CD8-positive, alpha-beta memory T cell (primary cell): ENCODE measurements around the gene SECISBP2L. TPM values are rescaled to one million over a fixed set of nuclear protein-coding genes. Genes with fewer than 3 reads are reported as not detected.

Source experiments
- CTCF ChIA-PET: fragments of 350-600 bp; sonication (Branson Sonifier 250); formaldehyde crosslinking; loops from one replicate; lab custom pipeline; 2021; ENCODE audit warnings: antibody characterized with exemption; lab: Charles Lee
- POLR2A ChIA-PET: fragments of 350-600 bp; sonication (Branson Sonifier 250); formaldehyde crosslinking; loops from one replicate; lab custom pipeline; 2021; ENCODE audit warnings: antibody characterized with exemption; lab: Charles Lee
- DNase-seq, 5 donors: peaks; one replicate each; pipeline versions ENCODE4 v3.0.0 to v3.0.0-alpha.2; 2020 to 2022; ENCODE audit warnings: mixed read lengths in 1 of 5
- H3K27ac ChIP-seq: one replicate; pipeline ENCODE4 v1.7.0; 2013; ENCODE audit warnings: low read depth, mild to moderate bottlenecking, low read length, moderate library complexity
- H3K27me3 ChIP-seq: 2 replicates; pipeline ENCODE4 v1.7.0; 2013; ENCODE audit warnings: low read length, mild to moderate bottlenecking; ENCODE audit not compliant: insufficient read depth, poor library complexity, severe bottlenecking
- H3K36me3 ChIP-seq: 2 replicates; pipeline ENCODE4 v1.7.0; 2013; ENCODE audit warnings: mild to moderate bottlenecking, low read length, moderate library complexity; ENCODE audit not compliant: insufficient read depth
- H3K4me1 ChIP-seq: 2 replicates; pipeline ENCODE4 v1.7.0; 2013; ENCODE audit warnings: mild to moderate bottlenecking, low read length, moderate library complexity; ENCODE audit not compliant: insufficient read depth
- H3K4me3 ChIP-seq: 2 replicates; pipeline ENCODE4 v1.7.0; 2013; ENCODE audit warnings: mild to moderate bottlenecking, low read length
- H3K9me3 ChIP-seq: 2 replicates; pipeline ENCODE4 v1.7.0; 2013; ENCODE audit warnings: mild to moderate bottlenecking, low read length
- H3K27ac Mint-ChIP-seq, 8 donors: one replicate each; pipeline ENCODE4 v1.8.0; 2020 to 2021; ENCODE audit warnings: mixed read lengths in 8 of 8, mild to moderate bottlenecking in 6 of 8, inconsistent platforms in 3 of 8, moderate library complexity in 3 of 8
- H3K27me3 Mint-ChIP-seq, 2 donors: one replicate each; pipeline ENCODE4 v1.8.0; 2020 to 2021; ENCODE audit warnings: mixed read lengths in 2 of 2, mild to moderate bottlenecking in 1 of 2, moderate library complexity in 1 of 2
- H3K36me3 Mint-ChIP-seq, 3 donors: one replicate each; pipeline ENCODE4 v1.8.0; 2020 to 2021; ENCODE audit warnings: mixed read lengths in 3 of 3, inconsistent platforms in 1 of 3, mild to moderate bottlenecking in 1 of 3
- H3K4me1 Mint-ChIP-seq, 3 donors: one replicate each; pipeline ENCODE4 v1.8.0; 2020 to 2021; ENCODE audit warnings: mixed read lengths in 3 of 3, inconsistent platforms in 1 of 3, mild to moderate bottlenecking in 1 of 3
- H3K4me3 Mint-ChIP-seq, 7 donors: one replicate each; pipeline ENCODE4 v1.8.0; 2020 to 2021; ENCODE audit warnings: mixed read lengths in 7 of 7, mild to moderate bottlenecking in 6 of 7, moderate library complexity in 4 of 7, inconsistent platforms in 2 of 7
- H3K9me3 Mint-ChIP-seq, 5 donors: one replicate each; pipeline ENCODE4 v1.8.0; 2020 to 2022; ENCODE audit warnings: mixed read lengths in 5 of 5, mild to moderate bottlenecking in 3 of 5, moderate library complexity in 2 of 5, inconsistent platforms in 1 of 5
- polyA plus RNA-seq: library from polyadenylated mRNA; unstranded; fragments of 300-500 nt; fragmentation: Illumina TruSeq; gene quantifications from one replicate; pipeline ENCODE4 v1.2.3, GENCODE V29; 2021
- total RNA-seq, 2 experiments: library from RNA; stranded (reverse); gene quantifications; one replicate each; pipeline ENCODE4 v1.2.3, GENCODE V29; 2021

SECISBP2L gene
- total and polyA plus RNA-seq, 3 experiments from 2014 or later = 24.7 to 28.1 (median 27.2) TPM

- Mint-ChIP-seq H3K4me1 (peaks cover 46 to 67% (median 61%) of the 10 kb centered on the region in 3 donors), H3K4me3 (peak overlapping the region in 1 of 7 donors; percentile 45), H3K36me3 (peaks cover 12 to 46% (median 13%) of the 10 kb centered on the region in 3 donors), H3K27ac (peak overlapping the region in 2 of 8 donors; percentile 9 to 51), H3K9me3 (no peaks in the 10 kb centered on the region), H3K27me3 (no peaks in the 10 kb centered on the region)
- Histone ChIP-seq H3K36me3 (peaks cover 7% of the 10 kb centered on the region), H3K27ac (no peak overlapping the region), H3K27me3 (no peaks in the 10 kb centered on the region), H3K4me3 (no peak overlapping the region), H3K4me1 (peaks cover 12% of the 10 kb centered on the region), H3K9me3 (no peaks in the 10 kb centered on the region)
- POLR2A ChIA-PET = interaction anchor here (0.6 kb wide), 1 partner anchor 119 kb away, joined by 3 read pairs; no protein-coding TSS in a partner anchor
- DNase-seq = peak in 1 of 5 donors; percentile 4
- CTCF ChIA-PET = no interaction called here
Observed at GRCh38 chr15:49036650-49037545, 9.3 kb downstream of the SECISBP2L start.

DNA sequence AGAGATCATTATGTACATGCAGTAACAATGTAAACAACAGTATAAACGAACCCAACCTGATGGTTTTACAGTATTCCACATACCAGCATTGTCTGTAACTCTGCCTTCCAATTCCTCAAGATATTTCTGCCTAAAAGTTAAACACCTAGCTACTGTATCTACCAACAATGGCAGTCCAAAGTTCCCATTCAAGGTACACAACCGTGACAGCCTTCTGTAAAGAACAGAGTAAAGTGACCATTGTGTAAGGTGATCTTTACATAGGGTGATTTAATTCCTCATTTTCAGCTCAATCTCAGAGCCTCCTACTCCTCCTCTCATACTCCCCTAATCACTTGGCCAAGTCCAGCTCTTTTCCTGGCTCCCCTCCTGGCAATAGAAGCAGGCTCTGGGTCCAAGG is 10.4 kb downstream of the SECISBP2L start:
- H3K4me3 Mint-ChIP-seq = no peak overlapping the region
- peaks cover 7 to 51% (median 12%) of the 10 kb centered on the region in 3 donors for H3K36me3 Mint-ChIP-seq
- CTCF ChIA-PET = no interaction called here
- Histone ChIP-seq H3K4me1 (peaks cover 12% of the 10 kb centered on the region), H3K4me3 (no peak overlapping the region), H3K27me3 (no peaks in the 10 kb centered on the region), H3K36me3 (peaks cover 7% of the 10 kb centered on the region), H3K9me3 (no peaks in the 10 kb centered on the region), H3K27ac (no peak overlapping the region)
- H3K4me1 Mint-ChIP-seq = peaks cover 37 to 56% (median 50%) of the 10 kb centered on the region in 3 donors
- no peak for DNase-seq
- POLR2A ChIA-PET = no interaction called here
- H3K27ac Mint-ChIP-seq = no peak overlapping the region
- H3K27me3 Mint-ChIP-seq = no peaks in the 10 kb centered on the region
- H3K9me3 Mint-ChIP-seq = no peaks in the 10 kb centered on the region

GRCh38 chr15:49032601-49033145 is 13.6 kb downstream of the SECISBP2L start:
- peaks cover 9% of the 10 kb centered on the region for H3K4me1 ChIP-seq
- H3K27ac ChIP-seq = no peak overlapping the region
- no peak for DNase-seq
- no peaks in the 10 kb centered on the region for H3K9me3 ChIP-seq
- POLR2A ChIA-PET = no interaction called here
- H3K4me3 Mint-ChIP-seq = no peak overlapping the region
- H3K36me3 ChIP-seq = peaks cover 11% of the 10 kb centered on the region
- H3K27ac Mint-ChIP-seq = no peak overlapping the region
- peaks cover 18 to 27% (median 23%) of the 10 kb centered on the region in 3 donors for H3K4me1 Mint-ChIP-seq
- H3K4me3 ChIP-seq = no peak overlapping the region
- no peaks in the 10 kb centered on the region for H3K27me3 ChIP-seq
- H3K27me3 Mint-ChIP-seq = no peaks in the 10 kb centered on the region
- CTCF ChIA-PET = no interaction called here
- H3K9me3 Mint-ChIP-seq = no peaks in the 10 kb centered on the region
- H3K36me3 Mint-ChIP-seq = peaks cover 13 to 73% (median 15%) of the 10 kb centered on the region in 3 donors

DNA sequence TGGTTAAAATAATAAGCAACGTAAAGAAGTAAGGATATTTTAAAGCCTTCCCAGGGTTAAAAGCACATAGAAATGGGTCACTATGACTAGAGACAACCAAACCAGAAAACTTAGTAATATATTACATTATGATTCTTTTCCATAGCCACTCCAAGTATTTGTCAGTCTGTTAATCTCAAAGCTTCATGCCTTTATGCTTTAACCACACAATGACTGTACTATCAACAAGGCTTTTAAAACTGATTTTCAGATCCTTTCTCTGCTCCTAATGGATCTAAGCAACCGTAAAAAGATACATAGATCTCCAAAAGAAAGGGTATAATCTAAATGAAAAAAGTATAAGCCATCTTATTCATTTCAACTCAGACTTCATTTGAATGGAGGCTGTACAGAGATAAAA is 14.4 kb downstream of the SECISBP2L start:
- H3K9me3 ChIP-seq = no peaks in the 10 kb centered on the region
- peaks cover 3% of the 10 kb centered on the region for H3K4me1 ChIP-seq
- Mint-ChIP-seq H3K4me3 (no peak overlapping the region), H3K27me3 (no peaks in the 10 kb centered on the region), H3K27ac (no peak overlapping the region), H3K9me3 (no peaks in the 10 kb centered on the region), H3K36me3 (peaks cover 15 to 72% (median 16%) of the 10 kb centered on the region in 3 donors), H3K4me1 (peaks cover 11 to 18% (median 14%) of the 10 kb centered on the region in 3 donors)
- POLR2A ChIA-PET = no interaction called here
- CTCF ChIA-PET = interaction anchor here (1.6 kb wide), 1 partner anchor 8 kb away, joined by 3 read pairs; no protein-coding TSS in a partner anchor
- no peak for DNase-seq
- no peaks in the 10 kb centered on the region for H3K27me3 ChIP-seq
- H3K36me3 ChIP-seq = peaks cover 11% of the 10 kb centered on the region
- H3K4me3 ChIP-seq = no peak overlapping the region
- no peak overlapping the region for H3K27ac ChIP-seq

- peaks cover 8 to 72% (median 28%) of the 10 kb centered on the region in 3 donors for H3K36me3 Mint-ChIP-seq
- H3K4me1 Mint-ChIP-seq = peaks cover 0 to 5% (median 1%) of the 10 kb centered on the region in 3 donors
- H3K27ac Mint-ChIP-seq = peak overlapping the region in 1 of 8 donors; percentile 69
- H3K9me3 ChIP-seq = no peaks in the 10 kb centered on the region
- H3K27me3 Mint-ChIP-seq = no peaks in the 10 kb centered on the region
- H3K4me1 ChIP-seq = no peaks in the 10 kb centered on the region
- DNase-seq = no peak
- no peak overlapping the region for H3K4me3 Mint-ChIP-seq
- no peak overlapping the region for H3K27ac ChIP-seq
- no peaks in the 10 kb centered on the region for H3K9me3 Mint-ChIP-seq
- POLR2A ChIA-PET = no interaction called here
- H3K4me3 ChIP-seq = no peak overlapping the region
- CTCF ChIA-PET = no interaction called here
- H3K36me3 ChIP-seq = peaks cover 3% of the 10 kb centered on the region
- no peaks in the 10 kb centered on the region for H3K27me3 ChIP-seq
Observed at GRCh38 chr15:49026700-49027099, 19.5 kb downstream of the SECISBP2L start.

DNA sequence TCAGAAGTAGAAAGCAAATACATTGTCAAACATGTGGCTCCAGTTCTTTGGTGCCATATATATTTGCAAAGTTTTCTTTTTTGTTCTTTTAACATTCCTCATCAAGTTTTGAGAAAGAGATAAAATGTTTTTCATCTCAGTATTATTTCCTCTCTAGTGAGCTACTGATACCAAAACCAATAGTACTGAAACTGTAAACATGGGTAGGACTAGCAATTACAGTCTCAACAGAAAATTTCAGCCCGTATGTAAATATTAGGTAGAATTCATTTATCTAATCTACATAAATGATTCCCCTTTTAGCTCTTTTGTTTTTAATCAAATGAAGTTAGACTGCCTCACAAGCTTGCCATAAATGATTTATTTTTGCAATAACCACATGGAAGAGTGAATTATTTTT is 21.4 kb downstream of the SECISBP2L start:
- H3K4me1 Mint-ChIP-seq = peaks cover 0 to 8% (median 1%) of the 10 kb centered on the region in 3 donors
- H3K27ac Mint-ChIP-seq = peak overlapping the region in 3 of 8 donors; percentile 7 to 71 (median 27)
- Histone ChIP-seq H3K9me3 (no peaks in the 10 kb centered on the region), H3K27ac (no peak overlapping the region), H3K27me3 (no peaks in the 10 kb centered on the region), H3K4me3 (no peak overlapping the region), H3K4me1 (no peaks in the 10 kb centered on the region), H3K36me3 (peaks cover 3% of the 10 kb centered on the region)
- no peak overlapping the region for H3K4me3 Mint-ChIP-seq
- H3K9me3 Mint-ChIP-seq = no peaks in the 10 kb centered on the region
- POLR2A ChIA-PET = no interaction called here
- H3K36me3 Mint-ChIP-seq = peaks cover 12 to 77% (median 30%) of the 10 kb centered on the region in 3 donors
- CTCF ChIA-PET = no interaction called here
- H3K27me3 Mint-ChIP-seq = no peaks in the 10 kb centered on the region
- no peak for DNase-seq

DNA sequence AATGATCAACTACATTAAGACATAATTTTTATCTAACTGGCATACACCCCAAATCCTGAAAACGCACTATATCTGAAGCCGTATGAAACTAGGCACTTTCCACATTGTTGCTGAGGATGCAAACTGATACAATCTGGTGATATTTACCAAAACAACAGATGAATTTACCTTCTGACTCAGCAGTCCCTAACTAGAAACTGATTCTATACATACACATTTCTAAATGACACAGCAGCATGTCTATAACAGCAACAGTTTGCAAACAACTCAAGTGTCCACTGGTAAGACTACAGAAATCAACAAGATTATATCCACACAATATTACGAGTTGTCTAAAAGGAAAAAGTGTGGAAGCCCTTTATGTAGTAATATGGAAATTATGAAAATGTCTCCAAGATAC is 22.9 kb downstream of the SECISBP2L start:
- H3K27me3 Mint-ChIP-seq = no peaks in the 10 kb centered on the region
- no peaks in the 10 kb centered on the region for H3K9me3 Mint-ChIP-seq
- H3K36me3 Mint-ChIP-seq = peaks cover 8 to 73% (median 32%) of the 10 kb centered on the region in 3 donors
- Histone ChIP-seq H3K9me3 (no peaks in the 10 kb centered on the region), H3K27me3 (no peaks in the 10 kb centered on the region), H3K4me3 (no peak overlapping the region), H3K4me1 (no peaks in the 10 kb centered on the region), H3K27ac (no peak overlapping the region), H3K36me3 (peaks cover under 1% of the 10 kb centered on the region)
- peaks cover 0 to 11% (median 0%) of the 10 kb centered on the region in 3 donors for H3K4me1 Mint-ChIP-seq
- peak overlapping the region in 1 of 8 donors; percentile 18 for H3K27ac Mint-ChIP-seq
- no peak overlapping the region for H3K4me3 Mint-ChIP-seq
- CTCF ChIA-PET = interaction anchor here (2.2 kb wide), 1 partner anchor 48 kb away, joined by 6 read pairs; no protein-coding TSS in a partner anchor
- DNase-seq = no peak
- POLR2A ChIA-PET = no interaction called here

DNA sequence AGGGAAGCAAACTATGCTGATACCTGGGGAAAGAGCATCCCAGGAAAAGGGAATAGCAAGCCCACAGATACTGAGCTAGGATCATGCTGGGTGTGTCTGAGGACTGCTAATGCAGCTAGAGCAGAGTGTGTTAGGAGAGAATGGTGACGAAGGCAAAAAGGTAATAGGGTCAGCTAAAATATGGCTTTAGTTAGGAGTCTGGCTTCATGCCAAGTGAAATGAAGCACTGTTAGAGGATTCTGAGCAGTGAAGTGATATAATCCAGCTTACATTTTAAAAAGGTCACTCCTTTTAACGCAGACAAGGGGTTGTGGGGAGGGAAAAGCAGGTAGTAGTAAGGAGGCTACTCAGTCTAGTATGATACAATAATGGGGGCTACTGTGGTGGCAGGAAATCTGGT is 30.4 kb downstream of the SECISBP2L start:
- Mint-ChIP-seq H3K9me3 (no peaks in the 10 kb centered on the region), H3K36me3 (peaks cover 12 to 75% (median 39%) of the 10 kb centered on the region in 3 donors), H3K4me3 (no peak overlapping the region), H3K27ac (peak overlapping the region in 1 of 8 donors; percentile 42), H3K4me1 (peaks cover 0 to 6% (median 0%) of the 10 kb centered on the region in 3 donors), H3K27me3 (no peaks in the 10 kb centered on the region)
- ChIA-PET CTCF (no interaction called here), POLR2A (no interaction called here)
- H3K27ac ChIP-seq = no peak overlapping the region
- peaks cover 28% of the 10 kb centered on the region for H3K36me3 ChIP-seq
- H3K4me3 ChIP-seq = no peak overlapping the region
- no peaks in the 10 kb centered on the region for H3K9me3 ChIP-seq
- H3K4me1 ChIP-seq = no peaks in the 10 kb centered on the region
- H3K27me3 ChIP-seq = no peaks in the 10 kb centered on the region
- no peak for DNase-seq
